ENCODE measurements around the gene ZNF160. TPM values are rescaled to one million over a fixed set of nuclear protein-coding genes. Genes with fewer than 3 reads are reported as not detected.
"Not testable (repeated sequence)": the region's sequence is repeated elsewhere in the genome, so short reads cannot be mapped to it uniquely, and the experiment has no call there.

The ZNF160 gene
- total and polyA plus RNA-seq, 3 experiments from 2014 or later = 20.9 to 23.8 (median 22.3) TPM

DNA sequence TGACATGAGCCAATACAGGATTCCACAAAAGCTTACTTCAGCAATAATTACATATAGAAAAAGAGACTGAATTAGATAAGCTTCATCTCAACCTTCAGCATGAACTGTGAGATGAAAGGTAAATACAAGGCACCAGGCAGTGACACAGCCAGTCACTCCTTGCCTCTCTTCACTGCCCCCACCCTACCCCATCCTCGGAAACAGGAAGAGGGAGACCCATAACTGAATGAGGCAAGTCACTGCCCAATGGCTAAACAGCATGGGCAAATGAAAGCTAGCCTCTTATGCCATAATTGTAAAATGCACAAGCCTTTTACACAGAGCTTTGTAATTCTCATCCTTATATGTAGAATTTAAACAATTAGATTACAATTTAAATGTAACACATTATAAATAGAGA lies 1.7 kb downstream of the ZNF160 start:
- Histone ChIP-seq H3K27me3 (ENCODE audit: insufficient read depth, low read length, poor library complexity, severe bottlenecking) (no peaks in the 10 kb centered on the region), H3K4me1 (ENCODE audit: insufficient read depth, low read length) (peaks cover 16% of the 10 kb centered on the region), H3K27ac (ENCODE audit: low read depth, low read length) (no peak overlapping the region), H3K9me3 (ENCODE audit: low read length) (no peaks in the 10 kb centered on the region), H3K4me3 (ENCODE audit: low read length) (no peak overlapping the region), H3K36me3 (ENCODE audit: insufficient read depth, low read length) (peaks cover 12% of the 10 kb centered on the region)
- POLR2A ChIA-PET = interaction anchor here (0.6 to 1.8 kb wide), 3 partner anchors 11 to 138 kb away, joined by 3 to 7 read pairs (median 6); partner anchors contain the start of gene ZNF816
- Mint-ChIP-seq H3K9me3 (peaks cover 0 to 2% (median 1%) of the 10 kb centered on the region in 5 donors), H3K27me3 (no peaks in the 10 kb centered on the region), H3K27ac (peak overlapping the region in 7 of 8 donors; percentile 86 to 97 (median 95)), H3K36me3 (peaks cover 13 to 38% (median 17%) of the 10 kb centered on the region in 3 donors), H3K4me3 (peak overlapping the region; percentile 84 to 97 (median 92)), H3K4me1 (peaks cover 44 to 59% (median 46%) of the 10 kb centered on the region in 3 donors)
- DNase-seq = no peak
- CTCF ChIA-PET = interaction anchor here (0.8 to 1.0 kb wide), 2 partner anchors 94 to 728 kb away, joined by 3 to 4 read pairs; no protein-coding TSS in a partner anchor

- H3K27ac Mint-ChIP-seq = peak overlapping the region in 1 of 8 donors; percentile 15
Measured at GRCh38 chr19:53098570-53098969, 4.7 kb downstream of the ZNF160 start.

DNA sequence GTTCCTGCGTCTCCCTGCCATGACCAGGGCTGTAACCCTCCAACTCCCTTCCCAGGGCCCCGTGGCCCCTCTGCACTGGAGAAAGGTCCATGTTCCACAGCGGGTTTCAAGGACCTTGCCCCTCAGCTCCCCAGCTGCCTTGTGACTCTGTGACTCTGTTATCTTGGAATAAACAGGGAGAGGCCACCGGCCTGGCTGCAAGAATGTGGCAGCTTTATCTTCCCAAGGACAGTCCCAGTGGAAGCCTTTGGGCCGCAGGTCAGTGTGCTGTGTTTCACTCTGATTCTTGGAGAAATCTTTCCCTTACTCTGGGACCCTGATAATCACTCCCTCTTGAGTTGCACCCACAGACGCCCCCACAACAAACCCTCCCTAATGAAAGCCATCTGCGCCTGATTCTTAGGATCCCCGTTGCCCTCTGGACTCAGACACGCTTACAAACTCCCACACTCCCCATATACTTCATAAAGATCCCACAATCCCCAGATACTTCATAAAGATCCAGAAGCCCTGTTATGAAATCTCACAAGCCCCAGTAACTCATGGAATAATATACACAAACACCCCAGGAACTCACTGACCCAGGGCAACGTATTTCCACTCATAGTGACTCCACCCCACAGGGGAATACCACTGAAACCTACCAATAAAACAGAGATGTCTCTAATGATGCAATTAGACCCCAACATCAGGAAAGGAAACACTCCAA lies 6.1 kb downstream of the ZNF160 start:
- H3K9me3 Mint-ChIP-seq; H3K27me3 Mint-ChIP-seq; CTCF ChIA-PET; H3K4me1 ChIP-seq (ENCODE audit: insufficient read depth, low read length); H3K27me3 ChIP-seq (ENCODE audit: insufficient read depth, low read length, poor library complexity, severe bottlenecking); H3K9me3 ChIP-seq (ENCODE audit: low read length); DNase-seq; H3K27ac Mint-ChIP-seq; H3K27ac ChIP-seq (ENCODE audit: low read depth, low read length); POLR2A ChIA-PET; H3K4me3 ChIP-seq (ENCODE audit: low read length): not testable (repeated sequence)
- Mint-ChIP-seq H3K4me1 (peaks cover 39 to 66% (median 41%) of the 10 kb centered on the region in 3 donors), H3K36me3 (peaks cover 18 to 60% (median 24%) of the 10 kb centered on the region in 3 donors), H3K4me3 (peak overlapping the region in 2 of 7 donors; percentile 20 to 27)
- peaks cover 16% of the 10 kb centered on the region for H3K36me3 ChIP-seq (ENCODE audit: insufficient read depth, low read length)

More at GRCh38 chr19:53098570-53098969, 4.7 kb downstream of the ZNF160 start:
- H3K9me3 ChIP-seq (ENCODE audit: low read length); CTCF ChIA-PET; H3K27me3 ChIP-seq (ENCODE audit: insufficient read depth, low read length, poor library complexity, severe bottlenecking); H3K4me3 ChIP-seq (ENCODE audit: low read length); H3K27me3 Mint-ChIP-seq; DNase-seq; POLR2A ChIA-PET; H3K9me3 Mint-ChIP-seq; H3K27ac ChIP-seq (ENCODE audit: low read depth, low read length): not testable (repeated sequence)
- Mint-ChIP-seq H3K4me3 (peak overlapping the region in 2 of 7 donors; percentile 44 to 49), H3K4me1 (peaks cover 48 to 72% (median 51%) of the 10 kb centered on the region in 3 donors), H3K36me3 (peaks cover 18 to 56% (median 19%) of the 10 kb centered on the region in 3 donors)
- H3K4me1 ChIP-seq (ENCODE audit: insufficient read depth, low read length) = peaks cover 12% of the 10 kb centered on the region
- H3K36me3 ChIP-seq (ENCODE audit: insufficient read depth, low read length) = peaks cover 16% of the 10 kb centered on the region

- H3K27me3 ChIP-seq (ENCODE audit: insufficient read depth, low read length, poor library complexity, severe bottlenecking); POLR2A ChIA-PET; CTCF ChIA-PET; H3K9me3 ChIP-seq (ENCODE audit: low read length); H3K27ac Mint-ChIP-seq; DNase-seq; H3K27ac ChIP-seq (ENCODE audit: low read depth, low read length); H3K27me3 Mint-ChIP-seq; H3K4me3 ChIP-seq (ENCODE audit: low read length); H3K4me1 ChIP-seq (ENCODE audit: insufficient read depth, low read length); H3K9me3 Mint-ChIP-seq; H3K4me3 Mint-ChIP-seq: not testable (repeated sequence)
- Mint-ChIP-seq H3K36me3 (peaks cover 18 to 64% (median 24%) of the 10 kb centered on the region in 3 donors), H3K4me1 (peaks cover 34 to 60% (median 35%) of the 10 kb centered on the region in 3 donors)
- peaks cover 19% of the 10 kb centered on the region for H3K36me3 ChIP-seq (ENCODE audit: insufficient read depth, low read length)
Measured at GRCh38 chr19:53096579-53096978, 6.6 kb downstream of the ZNF160 start.

- ChIA-PET CTCF (no interaction called here), POLR2A (no interaction called here)
- H3K4me1 ChIP-seq (ENCODE audit: insufficient read depth, low read length) = no peaks in the 10 kb centered on the region
- Mint-ChIP-seq H3K27ac (peak overlapping the region in 1 of 8 donors; percentile 8), H3K4me3 (no peak overlapping the region), H3K9me3 (peaks cover 0 to 2% (median 0%) of the 10 kb centered on the region in 5 donors), H3K36me3 (peaks cover 30 to 78% (median 33%) of the 10 kb centered on the region in 3 donors), H3K4me1 (peaks cover 29 to 53% (median 30%) of the 10 kb centered on the region in 3 donors), H3K27me3 (no peaks in the 10 kb centered on the region)
- H3K27me3 ChIP-seq (ENCODE audit: insufficient read depth, low read length, poor library complexity, severe bottlenecking) = no peaks in the 10 kb centered on the region
- no peak overlapping the region for H3K4me3 ChIP-seq (ENCODE audit: low read length)
- DNase-seq = no peak
- peaks cover 32% of the 10 kb centered on the region for H3K36me3 ChIP-seq (ENCODE audit: insufficient read depth, low read length)
- no peak overlapping the region for H3K27ac ChIP-seq (ENCODE audit: low read depth, low read length)
- no peaks in the 10 kb centered on the region for H3K9me3 ChIP-seq (ENCODE audit: low read length)
Measured at GRCh38 chr19:53094754-53095575, 8.3 kb downstream of the ZNF160 start.

- H3K36me3 ChIP-seq (ENCODE audit: insufficient read depth, low read length) = peaks cover 28% of the 10 kb centered on the region
- H3K4me3 Mint-ChIP-seq = no peak overlapping the region
Measured at GRCh38 chr19:53092723-53093122, 10.5 kb downstream of the ZNF160 start.

DNA sequence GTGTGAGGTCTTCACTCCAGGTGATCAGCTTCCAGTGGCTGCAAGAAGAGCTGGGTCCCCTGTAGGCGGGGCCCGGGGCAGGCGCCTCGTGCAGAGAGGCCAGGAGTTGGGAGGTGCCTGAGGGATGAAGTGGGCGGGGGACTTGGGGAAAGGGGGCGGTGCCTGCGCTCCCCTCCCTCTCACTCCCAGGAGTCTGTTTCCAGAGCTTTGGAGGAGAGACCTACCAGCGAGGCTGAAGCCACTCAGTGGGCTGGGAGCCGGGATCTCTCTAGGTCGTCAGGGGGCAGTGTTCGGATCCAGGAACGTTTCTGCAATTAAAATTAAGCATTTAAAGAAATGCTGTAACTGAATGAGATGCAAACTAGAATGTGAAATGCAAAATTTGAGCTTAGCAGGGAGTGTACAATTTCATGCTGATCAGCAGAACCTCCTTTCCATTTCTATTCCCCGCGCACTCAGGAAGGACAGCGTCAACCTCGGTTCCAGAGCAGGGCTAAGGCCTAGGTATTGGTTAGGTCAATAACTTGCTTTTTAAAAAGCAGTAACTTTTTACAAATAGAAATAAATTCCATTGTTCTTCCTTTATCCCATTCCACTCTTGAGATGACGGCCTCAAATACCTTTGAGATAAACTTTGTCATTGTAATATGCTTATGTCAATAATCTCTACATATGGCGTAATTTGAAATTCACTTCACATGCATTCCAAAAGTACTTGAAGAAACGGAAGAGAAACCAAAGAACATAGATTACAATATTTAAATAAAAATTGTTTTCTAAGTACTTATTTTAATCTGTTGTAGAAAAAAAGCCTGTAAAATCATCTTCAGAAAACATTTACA lies 11.6 kb downstream of the ZNF160 start:
- Histone ChIP-seq H3K4me3 (ENCODE audit: low read length) (no peak overlapping the region), H3K27me3 (ENCODE audit: insufficient read depth, low read length, poor library complexity, severe bottlenecking) (no peaks in the 10 kb centered on the region), H3K4me1 (ENCODE audit: insufficient read depth, low read length) (no peaks in the 10 kb centered on the region), H3K27ac (ENCODE audit: low read depth, low read length) (no peak overlapping the region), H3K36me3 (ENCODE audit: insufficient read depth, low read length) (peaks cover 28% of the 10 kb centered on the region), H3K9me3 (ENCODE audit: low read length) (no peaks in the 10 kb centered on the region)
- no peak for DNase-seq
- H3K4me1 Mint-ChIP-seq = peaks cover 5 to 28% (median 12%) of the 10 kb centered on the region in 3 donors
- peaks cover 39 to 78% (median 40%) of the 10 kb centered on the region in 3 donors for H3K36me3 Mint-ChIP-seq
- ChIA-PET CTCF (no interaction called here), POLR2A (interaction anchor here (0.6 kb wide), 1 partner anchor 1079 kb away, joined by 3 read pairs; no protein-coding TSS in a partner anchor)
- H3K27me3 Mint-ChIP-seq = no peaks in the 10 kb centered on the region
- H3K27ac Mint-ChIP-seq = peak overlapping the region in 1 of 8 donors; percentile 90
- no peak overlapping the region for H3K4me3 Mint-ChIP-seq
- peaks cover 0 to 1% (median 0%) of the 10 kb centered on the region in 5 donors for H3K9me3 Mint-ChIP-seq

More at GRCh38 chr19:53092723-53093122, 10.5 kb downstream of the ZNF160 start:
- H3K27ac ChIP-seq (ENCODE audit: low read depth, low read length) = no peak overlapping the region
- no peaks in the 10 kb centered on the region for H3K27me3 ChIP-seq (ENCODE audit: insufficient read depth, low read length, poor library complexity, severe bottlenecking)
- Mint-ChIP-seq H3K4me1 (peaks cover 12 to 35% (median 14%) of the 10 kb centered on the region in 3 donors), H3K9me3 (peaks cover 0 to 1% (median 0%) of the 10 kb centered on the region in 5 donors), H3K36me3 (peaks cover 36 to 77% (median 37%) of the 10 kb centered on the region in 3 donors), H3K27me3 (no peaks in the 10 kb centered on the region), H3K27ac (no peak overlapping the region)
- CTCF ChIA-PET = no interaction called here
- DNase-seq = no peak
- POLR2A ChIA-PET = no interaction called here
- no peaks in the 10 kb centered on the region for H3K4me1 ChIP-seq (ENCODE audit: insufficient read depth, low read length)
- H3K4me3 ChIP-seq (ENCODE audit: low read length) = no peak overlapping the region
- no peaks in the 10 kb centered on the region for H3K9me3 ChIP-seq (ENCODE audit: low read length)
